Measurements from ENCODE around the gene LRIG3. TPM values are rescaled to one million over a fixed set of nuclear protein-coding genes. Genes with fewer than 3 reads are reported as not detected.

The LRIG3 gene
- total and polyA plus RNA-seq, 2 of the 4 experiments (the other 2 are of a cell fraction): 26.4 to 71.2 TPM

DNA sequence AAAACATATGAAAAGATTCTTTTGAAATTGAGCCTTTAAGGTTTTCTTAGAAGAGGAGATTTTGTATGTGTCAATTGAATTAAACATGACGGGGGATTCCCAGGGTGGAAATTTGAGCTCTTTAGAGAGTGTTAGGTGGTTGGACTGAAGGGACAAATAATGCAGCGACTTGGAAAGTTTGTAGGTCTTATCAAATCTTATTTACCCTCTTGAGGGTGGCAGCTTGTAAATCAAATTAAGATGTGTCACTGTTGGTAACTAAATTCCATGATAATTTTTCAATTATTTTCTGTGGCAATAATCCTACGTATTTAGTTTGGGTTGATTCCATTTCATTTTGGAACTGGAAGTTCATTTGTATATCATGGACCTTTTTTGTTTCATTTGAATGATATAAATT is 33.7 kb upstream of the LRIG3 start:
- Histone ChIP-seq H3K14ac (replicated peaks; ENCODE audit: low read depth, low read length) (no peak overlapping the region), H4K8ac (ENCODE audit: low read depth in 2 of 2, low read length in 2 of 2) (no peak overlapping the region), H2AK5ac (ENCODE audit: low read depth, low read length) (no peak overlapping the region), H2BK120ac (ENCODE audit: low read depth, low read length) (no peak overlapping the region), H2BK20ac (ENCODE audit: low read depth, low read length) (no peak overlapping the region), H3K4ac (ENCODE audit: low read depth, low read length) (no peak overlapping the region), H3K27ac (ENCODE audit: insufficient read depth, low read length) (no peak overlapping the region), H3K56ac (ENCODE audit: extremely low read depth, insufficient read depth, low read length) (no peak overlapping the region), H3K18ac (ENCODE audit: low read depth, low read length) (no peak overlapping the region), H3K4me1 (ENCODE audit: control insufficient read depth, insufficient read depth, low read length) (no peaks in the 10 kb centered on the region), H3K9me1 (ENCODE audit: insufficient read depth, low read length) (no peaks in the 10 kb centered on the region), H2AFZ (replicated peaks; ENCODE audit: low read length, poor library complexity) (no peak overlapping the region), H3K36me3 (ENCODE audit: control insufficient read depth, insufficient read depth, low read length) (no peaks in the 10 kb centered on the region), H2BK5ac (ENCODE audit: low read depth, low read length, poor library complexity, severe bottlenecking) (no peak overlapping the region), H3K4me3 (ENCODE audit: insufficient read depth, low read depth, low read length) (no peak overlapping the region), H3K23ac (ENCODE audit: low read depth, low read length) (no peak overlapping the region), H2BK15ac (ENCODE audit: low read depth, low read length) (no peak overlapping the region), H3K79me1 (ENCODE audit: low read depth in 1 of 2, low read length in 2 of 2) (no peaks in the 10 kb centered on the region), H3K9me3 (ENCODE audit: control insufficient read depth, insufficient read depth, low read length) (no peaks in the 10 kb centered on the region), H4K91ac (ENCODE audit: insufficient read depth, low read depth, low read length) (no peak overlapping the region), H4K5ac (ENCODE audit: low read depth, low read length) (no peak overlapping the region), H3K9ac (ENCODE audit: low read depth, low read length) (no peak overlapping the region), H3K4me2 (ENCODE audit: low read depth, low read length) (no peak overlapping the region), H4K20me1 (ENCODE audit: insufficient read depth, low read length) (no peaks in the 10 kb centered on the region), H2AK9ac (replicated peaks; ENCODE audit: low read depth, low read length, poor library complexity) (no peak overlapping the region), H3K27me3 (ENCODE audit: control insufficient read depth, insufficient read depth, low read length) (no peaks in the 10 kb centered on the region)
- dilution Hi-C loops (cut with HindIII; ENCODE audit: low sequenced_read_pairs, unreplicated experiment) (no loop called here), intact Hi-C loops (cut with micrococcal nuclease) (no loop called here), in situ Hi-C loops (cut with MboI; ENCODE audit: low sequenced_read_pairs) (no loop called here)
- ChIA-PET CTCF (no interaction called here), POLR2A (ENCODE audit: unreplicated experiment) (no interaction called here)
- BruUV-seq (replicated peaks): no TSS peak
- no peak for DNase-seq
- WGBS, 2 experiments (ENCODE audit: extremely low coverage in 2 of 2, insufficient read length in 1 of 2): no CpG with 5 or more reads among the region's 3 CpGs
- ATAC-seq (ENCODE audit: low read depth): no peak
- TF ChIP-seq MAZ (IDR thresholded peaks at IDR 0.05; ENCODE audit: borderline replicate concordance, low read depth, low read length): no peak
- no peak for TF ChIP-seq RFX5 (IDR thresholded peaks at IDR 0.05; ENCODE audit: low read depth, low read length)
- no peak for TF ChIP-seq POLR2A (IDR thresholded peaks at IDR 0.05; ENCODE audit: low read depth, low read length)
- no peak for TF ChIP-seq MAFK (IDR thresholded peaks at IDR 0.05; ENCODE audit: low read depth, low read length)
- no peak for TF ChIP-seq SMC3 (IDR thresholded peaks at IDR 0.05; ENCODE audit: low read depth, low read length)
- TF ChIP-seq BHLHE40 (IDR thresholded peaks at IDR 0.05; ENCODE audit: low read depth, low read length): no peak
- TF ChIP-seq CTCF (conservative IDR thresholded peaks at IDR 0.05; ENCODE audit: low read depth, low read length): no peak
- TF ChIP-seq RAD21 (IDR thresholded peaks at IDR 0.05; ENCODE audit: low read length): no peak
- no peak for TF ChIP-seq RCOR1 (IDR thresholded peaks at IDR 0.05; ENCODE audit: insufficient replicate concordance, low read length)
- TF ChIP-seq USF2 (IDR thresholded peaks at IDR 0.05; ENCODE audit: low read depth, low read length): no peak
